Glutamatergic neuron (in vitro differentiated cells): ENCODE measurements around the gene PXDN. TPM values are rescaled to one million over a fixed set of nuclear protein-coding genes. Genes with fewer than 3 reads are reported as not detected.

Experiments
- DNase-seq: peaks from one replicate; pipeline ENCODE4 v3.0.0; 2022
- H3K27ac Mint-ChIP-seq: one replicate; pipeline ENCODE4 v1.8.0; 2020; ENCODE audit warnings: mild to moderate bottlenecking, mixed read lengths, inconsistent platforms; ENCODE audit not compliant: unreplicated experiment
- H3K27me3 Mint-ChIP-seq: one replicate; pipeline ENCODE4 v1.8.0; 2020; ENCODE audit warnings: mild to moderate bottlenecking, moderate library complexity, mixed read lengths, inconsistent platforms; ENCODE audit not compliant: unreplicated experiment
- H3K36me3 Mint-ChIP-seq: one replicate; pipeline ENCODE4 v1.8.0; 2020; ENCODE audit warnings: mild to moderate bottlenecking, mixed read lengths, inconsistent platforms; ENCODE audit not compliant: unreplicated experiment
- H3K4me1 Mint-ChIP-seq: one replicate; pipeline ENCODE4 v1.8.0; 2020; ENCODE audit warnings: mild to moderate bottlenecking, low read depth, mixed read lengths, inconsistent platforms; ENCODE audit not compliant: unreplicated experiment
- H3K4me3 Mint-ChIP-seq: one replicate; pipeline ENCODE4 v1.8.0; 2020; ENCODE audit warnings: mild to moderate bottlenecking, mixed read lengths, inconsistent platforms; ENCODE audit not compliant: unreplicated experiment
- H3K9me3 Mint-ChIP-seq: one replicate; pipeline ENCODE4 v1.8.0; 2020; ENCODE audit warnings: mild to moderate bottlenecking, moderate library complexity, mixed read lengths, inconsistent platforms; ENCODE audit not compliant: unreplicated experiment
- CTCF ChIP-seq: fragments of 200-600 bp; sonication (generic); IDR thresholded peaks from one replicate; pipeline ENCODE4 v1.5.0; 2021; ENCODE audit not compliant: partially characterized antibody, unreplicated experiment
- total RNA-seq: library from RNA; stranded (reverse); fragmentation: NEBNext Ultra II Directional; extraction: Animal tissue kit (Norgen Biotek cat#: 25700); gene quantifications from one replicate; pipeline ENCODE4 v1.2.1, GENCODE V29; 2021; ENCODE audit not compliant: unreplicated experiment

Gene PXDN
- total RNA-seq, 1 donor from 2014 or later: 226 TPM

DNA sequence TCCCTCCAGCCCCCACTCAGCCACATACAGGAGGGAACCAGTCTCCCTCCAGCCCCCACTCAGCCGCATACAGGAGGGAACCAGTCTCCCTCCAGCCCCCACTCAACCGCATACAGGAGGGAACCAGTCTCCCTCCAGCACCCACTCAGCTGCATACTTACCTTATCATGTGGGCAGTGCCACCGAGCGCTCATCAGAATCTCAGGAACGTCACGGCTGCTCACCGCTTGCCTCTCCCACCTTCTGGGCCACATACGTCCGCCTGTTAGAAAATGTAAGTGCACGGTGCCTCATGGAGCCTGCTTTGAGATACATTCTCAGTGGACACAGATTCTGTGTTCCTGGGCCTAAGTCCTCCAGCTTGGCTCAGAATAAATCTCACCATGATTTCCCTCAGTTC is 124.8 kb downstream of the PXDN start:
- Mint-ChIP-seq H3K4me3 (no peak overlapping the region), H3K36me3 (peaks cover 19% of the 10 kb centered on the region), H3K9me3 (peaks cover 4% of the 10 kb centered on the region)

GRCh38 chr2:1618974-1619373 is 125.3 kb downstream of the PXDN start:
- Mint-ChIP-seq H3K36me3 (peaks cover 19% of the 10 kb centered on the region), H3K4me1 (peaks cover 6% of the 10 kb centered on the region), H3K27me3 (no peaks in the 10 kb centered on the region), H3K27ac (no peak overlapping the region), H3K9me3 (peaks cover 4% of the 10 kb centered on the region), H3K4me3 (no peak overlapping the region)
- DNase-seq: no peak
- no peak for TF ChIP-seq CTCF

More for the DNA sequence above, 124.8 kb downstream of the PXDN start:
- peaks cover 4% of the 10 kb centered on the region for H3K4me1 Mint-ChIP-seq
- no peak for DNase-seq
- H3K27me3 Mint-ChIP-seq: no peaks in the 10 kb centered on the region
- no peak overlapping the region for H3K27ac Mint-ChIP-seq
- no peak for TF ChIP-seq CTCF

DNA sequence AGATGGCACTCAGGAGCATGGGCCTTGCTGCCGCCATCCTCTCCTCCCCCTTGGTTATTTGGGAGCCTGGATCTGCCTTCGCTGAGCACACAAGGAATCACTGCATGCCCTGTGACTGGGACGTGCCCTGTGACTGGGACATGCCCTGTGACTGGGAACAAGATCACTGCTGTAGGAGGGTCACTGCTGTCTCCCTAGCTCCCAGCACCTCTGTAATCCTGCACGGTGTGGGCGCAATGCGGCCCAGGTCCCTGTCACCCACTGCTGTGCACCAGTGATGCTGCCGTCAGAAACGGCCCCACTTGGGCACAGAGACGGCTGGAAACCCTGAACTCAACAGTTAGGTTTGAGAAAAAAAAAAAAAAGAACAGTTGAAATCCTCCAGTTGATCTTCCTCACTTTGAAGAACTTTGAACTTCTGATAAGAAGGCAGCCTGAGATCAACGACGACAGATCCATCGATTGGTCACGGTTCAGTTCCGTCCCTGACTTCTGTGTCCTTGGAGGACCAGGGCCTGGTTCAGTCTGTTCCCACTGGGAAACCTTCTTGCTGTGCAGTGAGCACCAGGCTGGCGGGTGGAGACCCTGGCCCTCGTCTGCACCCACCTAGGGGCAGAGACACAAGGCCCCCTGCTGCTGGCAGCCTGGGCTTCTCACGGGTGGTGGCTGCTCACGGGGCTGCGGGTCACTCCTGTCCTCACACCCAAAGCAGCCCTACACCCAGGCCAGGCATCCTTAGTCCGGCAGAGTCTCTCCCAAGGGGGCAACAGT is 125.9 kb downstream of the PXDN start:
- peaks cover 18% of the 10 kb centered on the region for H3K36me3 Mint-ChIP-seq
- H3K9me3 Mint-ChIP-seq: peaks cover 4% of the 10 kb centered on the region
- no peak overlapping the region for H3K27ac Mint-ChIP-seq
- H3K4me1 Mint-ChIP-seq: peaks cover 11% of the 10 kb centered on the region
- no peak for DNase-seq
- no peak for TF ChIP-seq CTCF
- H3K27me3 Mint-ChIP-seq: no peaks in the 10 kb centered on the region
- H3K4me3 Mint-ChIP-seq: no peak overlapping the region

DNA sequence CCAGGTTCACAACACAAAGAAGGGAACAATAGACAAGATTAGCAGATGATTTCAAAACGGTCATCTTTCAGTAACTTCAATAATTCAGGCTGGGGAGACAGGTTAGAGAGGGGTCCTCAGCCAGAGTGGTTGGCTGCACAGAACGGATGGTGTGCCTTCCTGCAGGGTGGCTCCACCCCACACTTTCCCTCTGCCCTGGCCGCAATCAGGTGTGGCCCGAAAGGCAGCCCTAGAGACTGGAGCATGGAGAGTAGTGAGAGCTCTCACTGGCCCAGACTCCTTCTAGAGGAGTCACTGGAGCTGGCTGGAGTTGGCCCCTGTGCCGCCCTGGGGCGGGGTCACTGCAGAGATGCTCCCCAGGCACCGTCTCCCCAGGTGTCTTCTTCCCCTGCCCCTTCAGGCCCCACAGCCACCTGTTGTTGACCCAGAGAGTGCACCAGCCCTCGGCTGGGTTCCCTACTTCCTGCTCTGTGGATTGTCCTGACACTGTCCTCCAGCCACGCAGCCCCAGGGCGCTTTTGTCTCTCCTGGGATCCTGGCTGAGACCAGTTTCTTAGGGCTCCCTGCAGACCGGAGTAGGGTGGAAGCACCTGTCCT is 126.8 kb downstream of the PXDN start:
- no peaks in the 10 kb centered on the region for H3K9me3 Mint-ChIP-seq
- no peak overlapping the region for H3K27ac Mint-ChIP-seq
- DNase-seq: no peak
- peaks cover 13% of the 10 kb centered on the region for H3K4me1 Mint-ChIP-seq
- H3K36me3 Mint-ChIP-seq: peaks cover 14% of the 10 kb centered on the region
- no peaks in the 10 kb centered on the region for H3K27me3 Mint-ChIP-seq
- no peak overlapping the region for H3K4me3 Mint-ChIP-seq
- no peak for TF ChIP-seq CTCF

DNA sequence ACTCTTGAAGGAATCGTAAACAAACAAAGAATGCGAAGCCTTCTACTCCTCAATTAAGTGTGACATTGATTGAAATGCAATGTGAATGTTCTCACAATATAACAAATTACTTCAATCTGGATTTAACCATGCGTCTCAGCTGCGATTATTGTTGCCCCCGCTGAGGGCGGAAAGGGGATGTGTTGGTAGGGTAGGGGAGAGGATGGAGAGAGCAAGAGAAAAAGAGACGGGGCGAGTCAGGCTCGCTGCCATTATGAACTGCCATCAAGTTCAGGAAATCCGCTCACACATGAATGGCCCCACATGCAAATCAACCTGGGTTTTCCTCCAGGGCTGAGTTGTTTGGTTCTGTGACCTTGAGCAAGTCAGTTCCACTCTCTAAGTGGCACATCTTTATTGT is 129.8 kb downstream of the PXDN start:
- Mint-ChIP-seq H3K36me3 (no peaks in the 10 kb centered on the region), H3K9me3 (no peaks in the 10 kb centered on the region), H3K4me1 (peaks cover 17% of the 10 kb centered on the region), H3K4me3 (no peak overlapping the region), H3K27me3 (peaks cover 6% of the 10 kb centered on the region), H3K27ac (no peak overlapping the region)
- no peak for DNase-seq
- no peak for TF ChIP-seq CTCF
